NCI-H510A treated with DMSO at 0.1 percent for 48 hours (cell line): ENCODE data around the gene CPHXL2.

Experiments used
- DNase-seq: peaks from one replicate; lab custom pipeline; 2025; lab: John Stamatoyannopoulos, UW

Gene CPHXL2

GRCh38 chr16:75676909-75677308 lies at the start of gene CPHXL2:
CPHXL2 (minus strand) TSS chr16:75677009; CDS start chr16:75676999, 10 bp downstream.
- DNase-seq = no peak

GRCh38 chr16:75726390-75726789 lies 49.6 kb upstream of the CPHXL2 start, which contains the start of gene CPHXL:
CPHXL (minus strand) TSS chr16:75726490; CDS start chr16:75726442, 48 bp downstream.
- no peak for DNase-seq

GRCh38 chr16:75718452-75718851 lies 41.6 kb upstream of the CPHXL2 start:
- no peak for DNase-seq

GRCh38 chr16:75714661-75715060 lies 37.9 kb upstream of the CPHXL2 start:
- no peak for DNase-seq

GRCh38 chr16:75710344-75710743 lies 33.5 kb upstream of the CPHXL2 start:
- DNase-seq = no peak

GRCh38 chr16:75703306-75703705 lies 26.5 kb upstream of the CPHXL2 start:
- DNase-seq = no peak

- DNase-seq = no peak
Measured at GRCh38 chr16:75702242-75702641, 25.4 kb upstream of the CPHXL2 start.

GRCh38 chr16:75701361-75701760 lies 24.6 kb upstream of the CPHXL2 start, which contains the start of gene DUXB:
DUXB (minus strand) TSS chr16:75701461; CDS start chr16:75701418, 43 bp downstream.
- no peak for DNase-seq

GRCh38 chr16:75697571-75697970 lies 20.8 kb upstream of the CPHXL2 start:
- DNase-seq = no peak

GRCh38 chr16:75695708-75696107 lies 18.9 kb upstream of the CPHXL2 start:
- no peak for DNase-seq

- DNase-seq = no peak
Measured at GRCh38 chr16:75687361-75687760, 10.6 kb upstream of the CPHXL2 start.

GRCh38 chr16:75682308-75682707 lies 5.5 kb upstream of the CPHXL2 start:
- no peak for DNase-seq

GRCh38 chr16:75679366-75679765 lies 2.6 kb upstream of the CPHXL2 start:
- DNase-seq = no peak

- DNase-seq = no peak
Measured at GRCh38 chr16:75667503-75667902, 9.3 kb downstream of the CPHXL2 start.

- DNase-seq = no peak
Measured at GRCh38 chr16:75660726-75661302, 16.0 kb downstream of the CPHXL2 start.

- DNase-seq = no peak
Measured at GRCh38 chr16:75660321-75660720, 16.5 kb downstream of the CPHXL2 start.

GRCh38 chr16:75658175-75658574 lies 18.6 kb downstream of the CPHXL2 start:
- no peak for DNase-seq

- DNase-seq = no peak
Measured at GRCh38 chr16:75653922-75654321, 22.9 kb downstream of the CPHXL2 start.

GRCh38 chr16:75648265-75649076 lies 28.3 kb downstream of the CPHXL2 start:
- peak; percentile 39 for DNase-seq

- DNase-seq = peak; percentile 82
Measured at GRCh38 chr16:75647492-75648264, 29.1 kb downstream of the CPHXL2 start, which contains the start of the genes KARS1 and TERF2IP. KARS1 (minus strand) TSS chr16:75647665; CDS start chr16:75647639, 26 bp downstream. TERF2IP (plus strand) TSS chr16:75647773; CDS start chr16:75647883, 110 bp downstream.

- DNase-seq = no peak
Measured at GRCh38 chr16:75647112-75647491, 29.7 kb downstream of the CPHXL2 start.

GRCh38 chr16:75644240-75645012 lies 32.4 kb downstream of the CPHXL2 start:
- no peak for DNase-seq
